NK-92 (cell line): ENCODE data around the gene ADGRA1.

Experiments used
- DNase-seq: peaks from one replicate; lab custom pipeline; 2025; ENCODE audit not compliant: unreplicated experiment; lab: John Stamatoyannopoulos, UW

Gene ADGRA1

DNA sequence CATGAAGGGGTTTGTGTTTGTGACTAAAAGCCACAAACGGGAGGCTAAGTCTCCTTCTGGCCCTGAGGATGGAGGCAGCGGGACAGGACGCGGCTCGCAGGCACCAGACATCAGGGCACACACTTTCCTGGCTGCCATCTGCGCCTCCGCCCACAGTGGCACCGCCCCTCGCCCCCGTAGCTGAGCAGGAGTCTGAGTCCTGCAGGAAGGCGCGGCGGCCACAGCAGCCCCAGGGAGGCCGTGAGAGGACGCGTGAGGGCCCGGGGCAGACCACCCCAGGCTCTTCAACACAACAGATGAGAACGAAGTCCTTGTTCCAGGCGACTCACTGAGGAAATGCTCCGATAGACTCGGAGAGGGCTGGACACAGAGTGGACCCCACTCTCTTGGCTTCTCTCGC lies 6.6 kb downstream of the ADGRA1 start:
- DNase-seq: no peak

DNA sequence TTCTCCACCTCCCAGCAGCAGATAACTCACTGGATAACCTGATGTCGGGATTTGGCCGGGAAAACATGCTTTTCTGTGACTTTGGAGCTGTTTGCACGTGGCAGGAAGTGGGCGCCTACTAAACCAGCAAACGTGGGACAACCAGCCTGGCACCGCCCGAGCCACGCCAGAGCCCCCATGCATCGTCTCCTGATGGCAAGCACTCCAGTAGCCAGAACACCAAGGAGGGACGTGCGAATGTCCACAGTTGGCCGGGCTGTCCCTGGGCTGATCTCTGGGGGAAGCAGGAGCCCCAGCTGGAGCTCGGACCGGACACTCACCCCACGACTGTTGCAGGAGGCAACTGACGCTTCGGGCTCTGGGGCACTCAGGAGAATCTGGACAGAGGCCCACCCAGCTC lies 7.1 kb downstream of the ADGRA1 start:
- DNase-seq: no peak

DNA sequence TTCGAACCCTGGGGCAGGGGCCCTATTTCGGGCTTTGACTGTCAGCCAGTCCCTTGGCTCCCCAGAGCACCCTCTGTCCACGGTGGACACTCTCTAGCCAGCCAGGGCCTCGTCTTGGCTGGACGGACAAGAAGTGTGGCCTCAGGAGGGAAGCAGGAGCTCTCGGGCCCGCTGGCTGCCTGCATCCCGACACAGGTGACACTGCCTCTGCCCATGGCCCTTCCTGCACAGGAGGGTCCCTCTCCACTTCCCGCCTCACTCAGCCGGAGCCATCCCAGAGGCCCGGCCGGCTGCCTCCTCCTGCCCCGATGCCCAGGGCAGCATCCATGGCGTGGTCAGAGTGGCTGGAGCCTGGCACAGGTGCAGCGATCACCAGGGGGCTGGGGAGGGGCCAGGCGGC lies 7.9 kb downstream of the ADGRA1 start:
- no peak for DNase-seq

DNA sequence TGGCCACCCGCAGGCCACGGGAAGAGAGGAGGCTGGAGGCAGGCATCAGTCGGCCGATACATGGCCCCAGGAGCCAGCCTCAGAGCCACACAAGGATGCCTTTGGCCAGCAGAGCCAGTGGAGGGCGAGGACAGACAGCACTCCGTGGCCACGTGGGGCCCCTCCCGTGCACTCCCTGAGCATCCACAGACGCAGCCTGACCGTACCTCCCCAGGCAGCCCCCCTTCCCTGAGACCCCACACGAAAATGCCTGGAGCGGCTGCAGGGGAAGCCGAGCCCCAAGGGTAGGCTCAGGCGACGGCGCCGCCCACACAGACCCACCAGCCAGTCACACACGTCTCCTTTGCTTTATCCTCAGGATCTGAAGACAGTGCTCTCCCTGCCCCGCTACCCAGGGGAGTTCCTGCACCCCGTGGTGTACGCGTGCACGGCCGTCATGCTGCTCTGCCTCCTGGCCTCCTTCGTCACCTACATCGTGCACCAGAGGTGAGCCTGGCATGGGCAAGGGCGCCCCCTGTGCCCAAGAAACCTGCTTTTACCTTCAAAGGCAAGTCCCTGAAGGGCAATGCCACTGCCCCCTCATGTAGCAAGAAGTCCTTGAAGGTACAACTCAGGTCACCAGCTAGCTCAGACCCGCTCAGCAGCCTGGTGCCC lies 9.0 kb downstream of the ADGRA1 start:
- no peak for DNase-seq

DNA sequence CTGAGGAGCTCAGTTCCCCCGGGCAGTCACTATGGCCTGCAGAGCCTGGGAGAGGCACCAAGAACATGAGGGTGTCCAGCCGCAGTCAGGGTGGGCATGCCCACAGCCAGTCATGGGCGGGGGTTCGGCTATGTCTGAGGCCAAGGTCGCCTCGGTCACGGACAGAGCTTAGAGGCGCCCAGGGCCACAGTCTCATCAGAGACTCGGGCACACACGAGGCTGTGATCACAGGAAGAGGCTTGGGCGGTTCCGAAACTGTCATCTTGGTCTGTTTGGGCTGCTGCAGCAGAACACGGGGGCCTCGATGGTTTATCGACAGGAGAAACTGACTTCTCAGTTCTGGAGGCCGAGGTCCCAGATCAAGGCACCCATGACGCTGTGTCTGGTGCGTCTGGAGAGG lies 9.7 kb downstream of the ADGRA1 start:
- no peak for DNase-seq

DNA sequence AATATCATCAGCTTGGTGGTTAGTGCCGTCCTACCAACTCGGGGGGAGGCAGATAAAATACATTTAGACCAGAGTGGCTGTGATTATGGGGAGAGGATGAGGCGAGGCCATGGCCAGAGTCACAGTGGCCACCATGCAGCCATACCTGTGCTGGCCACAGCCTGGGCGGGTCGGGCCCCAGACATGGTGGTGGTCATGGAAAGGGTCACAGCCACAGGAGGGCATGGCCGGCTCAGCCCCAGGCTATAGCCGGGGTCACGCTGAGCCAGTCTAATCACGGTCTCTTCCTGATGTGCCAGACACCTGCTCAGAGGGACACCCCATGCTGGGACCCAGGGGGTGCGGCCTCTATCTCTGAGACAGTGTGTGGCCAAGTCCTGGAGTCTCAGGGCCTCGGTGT lies 10.2 kb downstream of the ADGRA1 start:
- DNase-seq: no peak

DNA sequence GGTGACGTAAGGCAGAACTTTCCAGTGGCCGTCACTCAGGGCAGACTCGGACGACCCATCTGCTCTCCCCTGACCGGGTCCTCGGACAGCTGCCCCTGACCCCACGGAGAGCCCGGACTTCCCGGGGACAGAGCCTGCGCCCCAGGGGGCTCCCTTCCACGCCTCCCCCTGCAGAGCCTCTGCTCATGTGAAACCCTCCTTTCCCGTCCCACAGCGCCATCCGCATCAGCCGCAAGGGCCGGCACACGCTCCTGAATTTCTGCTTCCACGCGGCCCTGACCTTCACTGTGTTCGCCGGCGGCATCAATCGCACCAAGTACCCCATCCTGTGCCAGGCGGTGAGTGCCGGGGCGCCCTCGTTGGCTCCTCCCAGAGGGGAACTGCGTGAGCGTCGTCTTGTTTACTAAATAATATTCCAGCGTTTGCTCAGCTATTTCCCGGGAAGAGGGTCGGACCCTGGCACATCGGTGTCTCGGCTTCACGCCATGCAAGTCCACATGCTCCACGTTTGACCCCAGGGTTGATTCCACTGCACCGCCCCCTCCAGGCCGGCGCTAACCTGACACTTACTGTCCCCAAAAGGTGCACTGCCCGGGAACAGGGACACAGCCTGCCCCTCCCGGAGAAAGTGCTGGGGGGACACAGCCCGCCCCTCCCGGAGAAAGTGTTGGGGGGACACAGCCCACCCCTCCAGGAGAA lies 10.9 kb downstream of the ADGRA1 start:
- DNase-seq: no peak

DNA sequence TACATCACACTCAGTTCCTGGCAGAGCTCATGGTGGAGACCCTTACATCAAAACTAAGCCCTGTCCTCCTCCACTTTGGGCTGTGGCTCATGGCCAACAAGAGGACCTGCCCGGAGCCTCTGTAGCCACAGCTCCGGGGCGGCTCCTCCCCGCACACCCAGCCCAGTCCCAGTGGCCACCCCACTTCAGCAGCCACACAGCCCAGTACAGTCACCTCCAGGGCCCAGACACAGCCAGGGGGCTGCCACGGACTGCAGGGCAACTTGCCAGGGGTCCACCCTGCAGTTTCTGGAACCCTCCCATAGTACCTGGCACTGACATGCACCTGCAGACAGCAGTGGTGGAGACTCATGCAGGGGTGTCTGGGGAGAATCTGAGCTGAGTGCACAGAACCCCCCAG lies 11.8 kb downstream of the ADGRA1 start:
- DNase-seq: no peak

DNA sequence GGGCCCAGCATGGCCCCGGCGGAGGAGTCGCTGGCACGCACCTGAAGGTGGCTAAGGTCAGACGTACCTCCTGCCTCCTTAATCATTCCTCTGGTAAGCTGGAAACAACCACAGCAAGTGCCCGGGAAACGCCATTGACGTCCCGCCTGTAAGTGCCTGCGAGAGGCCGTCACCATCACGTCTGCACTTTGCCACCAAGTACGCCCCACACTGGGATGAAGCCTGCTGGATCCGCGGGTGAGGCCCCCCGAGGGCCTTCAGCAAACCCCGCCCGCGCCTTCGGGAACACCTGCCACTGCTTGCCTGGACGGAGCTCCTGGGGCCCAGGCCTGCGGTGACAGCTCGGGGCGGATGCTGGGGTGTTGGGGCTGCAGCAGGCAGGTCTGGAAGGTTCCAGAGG lies 12.5 kb downstream of the ADGRA1 start:
- no peak for DNase-seq

DNA sequence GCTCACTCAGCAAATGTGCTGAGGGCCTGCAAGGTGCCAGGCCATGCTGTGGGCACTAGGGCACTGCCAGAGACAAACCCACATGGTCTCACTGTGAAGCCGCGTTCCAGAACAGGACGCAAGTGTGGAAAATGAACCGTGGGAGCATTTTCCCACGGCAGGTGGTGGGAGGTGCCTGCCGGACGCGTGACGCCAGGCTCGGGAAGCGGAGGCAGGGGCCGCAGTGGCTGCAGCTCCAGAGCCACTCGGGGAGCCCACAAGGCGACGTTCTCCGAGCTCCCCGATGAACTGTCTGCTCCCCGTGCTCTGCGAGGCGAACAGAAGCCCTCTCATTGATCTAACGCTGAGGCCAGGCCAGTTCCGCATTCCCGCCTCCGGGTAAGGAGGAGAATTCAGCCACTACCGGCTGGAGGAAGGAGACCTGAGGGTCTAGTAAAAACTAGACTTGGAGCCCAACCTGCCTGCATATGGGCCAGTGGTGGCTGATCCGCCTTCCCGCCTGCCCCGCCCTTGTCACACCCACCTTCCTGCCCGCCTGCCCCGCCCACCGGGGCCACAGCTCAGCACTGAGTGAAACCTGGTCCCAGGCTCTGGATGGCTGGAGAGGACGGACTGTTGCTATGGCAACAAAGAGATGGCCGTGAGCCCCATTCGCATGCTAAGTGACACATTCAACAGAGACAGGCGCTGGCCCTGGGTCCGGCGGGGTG lies 13.1 kb downstream of the ADGRA1 start:
- no peak for DNase-seq

DNA sequence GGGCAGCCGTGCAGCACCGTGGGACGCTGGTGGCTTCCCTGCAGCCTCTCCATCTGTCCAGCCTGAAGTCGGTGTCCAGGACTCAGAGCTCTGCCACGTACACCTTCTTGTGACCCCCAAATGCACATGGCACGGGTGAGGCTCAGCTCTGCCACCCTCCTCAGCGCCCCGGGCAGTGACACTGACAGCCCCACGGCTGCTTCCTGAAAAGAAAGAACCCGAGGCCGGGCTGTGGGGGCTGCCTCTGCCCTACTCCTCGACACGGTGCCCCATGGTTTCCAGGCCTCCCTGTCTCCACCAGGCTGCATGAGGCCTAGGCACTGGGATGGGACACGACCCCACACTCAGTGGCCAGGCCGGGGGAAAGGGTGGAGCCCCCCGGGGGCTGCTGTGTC lies 13.7 kb downstream of the ADGRA1 start:
- no peak for DNase-seq

DNA sequence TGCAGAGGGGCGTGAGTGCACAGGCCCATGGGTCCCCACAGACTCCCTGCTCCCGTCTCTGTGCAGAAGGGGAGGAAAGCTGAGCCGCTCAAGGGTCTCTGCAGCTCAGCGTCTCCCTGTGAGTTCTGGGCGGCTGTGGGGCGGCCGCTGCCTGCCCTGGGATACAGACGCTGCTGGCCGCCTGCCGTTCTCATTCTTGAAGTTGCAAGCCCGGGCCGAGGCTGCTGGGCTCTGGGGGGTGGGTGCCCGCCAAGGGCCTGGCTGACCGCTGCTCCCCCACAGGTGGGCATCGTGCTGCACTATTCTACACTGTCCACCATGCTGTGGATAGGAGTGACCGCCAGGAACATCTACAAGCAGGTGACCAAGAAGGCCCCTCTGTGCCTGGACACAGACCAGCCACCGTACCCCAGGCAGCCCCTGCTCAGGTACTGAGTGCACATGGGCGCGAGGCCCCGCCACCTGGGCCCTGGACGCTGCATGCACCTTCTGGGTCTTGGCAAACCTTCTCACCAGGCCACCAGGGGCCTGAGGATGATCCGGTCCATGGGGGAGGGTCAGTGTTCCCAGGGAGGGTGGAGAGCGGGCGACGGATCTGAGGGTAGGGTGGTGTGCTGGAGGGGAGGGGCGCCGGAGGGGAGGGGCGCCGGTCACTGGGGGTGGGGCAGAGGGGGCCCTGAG lies 14.8 kb downstream of the ADGRA1 start:
- no peak for DNase-seq

DNA sequence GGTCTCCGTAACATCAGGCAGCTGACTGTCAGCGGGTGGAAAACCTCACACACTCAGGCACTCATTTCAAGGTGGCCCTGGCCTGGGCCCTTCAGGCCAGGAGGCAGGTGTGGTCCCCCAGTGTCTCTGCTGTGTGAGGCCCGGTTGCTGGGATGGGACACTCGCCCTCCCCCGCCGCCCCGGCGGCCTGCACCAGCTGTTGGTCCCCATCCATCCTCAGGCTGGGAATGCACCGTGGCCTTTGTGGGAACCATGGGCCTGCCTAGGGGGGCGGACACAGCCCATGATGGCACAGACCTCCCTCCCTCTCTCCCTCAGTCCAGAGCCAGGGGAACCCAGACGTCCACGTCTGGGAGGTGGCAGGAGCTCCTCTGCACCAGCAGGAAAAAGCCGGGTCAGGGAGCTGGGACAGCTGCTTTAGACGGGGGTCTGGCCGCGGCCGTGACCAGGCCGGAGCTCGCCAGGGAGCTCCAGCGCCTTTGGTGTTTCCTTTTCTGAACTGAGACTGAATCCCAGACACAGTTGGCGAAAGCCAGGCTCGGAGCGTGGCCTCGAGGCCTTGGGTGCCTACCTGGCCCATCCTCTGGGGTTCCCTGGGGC lies 15.7 kb downstream of the ADGRA1 start:
- DNase-seq: no peak

DNA sequence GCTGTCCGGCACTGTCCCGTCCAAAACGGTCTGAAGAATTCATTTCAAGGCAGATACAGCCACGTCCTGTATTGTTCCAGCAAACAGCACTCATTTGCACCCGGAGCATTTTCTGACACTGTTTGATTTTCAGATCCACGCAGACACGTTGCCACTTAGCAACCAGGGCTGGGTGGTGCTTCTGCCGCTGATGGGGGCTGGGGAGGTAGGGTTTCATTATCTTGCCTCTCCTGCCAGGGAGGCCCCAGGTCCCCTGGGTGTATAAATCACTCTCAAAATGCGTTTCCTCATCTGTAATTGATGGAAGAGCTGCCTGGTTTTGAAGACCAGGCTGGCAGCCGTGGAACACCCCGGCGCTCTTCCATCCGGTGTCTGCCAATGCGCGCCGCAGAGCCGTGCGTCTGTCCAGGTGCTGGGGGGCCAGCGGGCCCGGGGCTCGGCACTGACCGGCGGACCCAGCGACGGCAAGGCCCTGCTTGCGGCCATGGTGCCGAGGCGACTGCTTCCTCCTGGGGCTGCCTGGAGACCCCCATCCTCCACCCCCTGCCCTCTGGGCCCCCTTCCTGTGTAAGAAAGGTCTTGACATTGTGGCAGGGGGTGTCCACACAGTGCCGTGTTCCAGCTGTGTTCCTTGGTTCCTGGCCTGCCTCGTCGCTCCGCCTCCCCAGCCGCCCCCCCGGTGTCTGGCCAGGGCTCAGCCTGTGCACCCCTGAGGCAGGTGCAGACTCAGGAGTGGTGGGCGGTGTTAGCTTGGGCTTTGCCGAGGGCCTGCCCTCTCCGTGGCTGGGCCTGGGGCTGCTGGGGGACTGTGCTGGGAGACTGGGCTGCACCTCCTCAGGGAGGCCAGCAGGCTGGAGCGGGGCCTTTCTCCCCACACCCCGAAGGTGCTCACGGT lies 16.6 kb downstream of the ADGRA1 start:
- no peak for DNase-seq

DNA sequence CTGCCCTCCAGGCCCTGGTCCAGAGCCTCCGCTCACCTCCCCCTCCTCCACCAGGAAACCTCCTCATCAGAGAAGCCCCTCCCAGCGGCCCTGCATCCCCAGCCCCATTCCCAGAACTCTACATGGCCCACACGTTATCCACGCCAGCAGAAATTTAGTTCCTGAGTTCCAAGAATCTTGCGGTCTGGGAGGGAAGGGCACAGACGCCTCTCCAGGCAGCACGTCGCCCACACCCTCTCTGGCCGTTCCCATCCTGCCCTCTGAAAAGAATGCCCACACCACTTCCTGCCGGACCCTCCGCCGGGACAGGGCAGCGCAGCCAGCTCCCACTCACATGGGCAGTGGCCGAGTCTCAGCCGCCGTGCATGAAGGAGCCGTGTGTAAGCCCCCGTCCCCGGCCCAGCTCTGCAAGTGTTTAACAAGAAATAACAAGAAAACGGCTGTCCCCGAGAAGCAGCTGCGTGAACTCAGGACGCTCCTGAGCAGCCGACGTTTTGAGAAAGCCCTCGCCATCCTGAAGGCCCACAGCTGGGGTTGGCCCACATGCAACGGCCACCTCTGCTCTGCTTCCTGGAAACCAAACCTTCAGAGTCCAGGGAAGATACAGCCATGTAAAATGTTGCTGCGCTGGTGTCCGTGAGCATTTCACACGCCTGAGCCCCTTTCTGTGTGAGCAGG lies 17.4 kb downstream of the ADGRA1 start:
- DNase-seq: no peak

DNA sequence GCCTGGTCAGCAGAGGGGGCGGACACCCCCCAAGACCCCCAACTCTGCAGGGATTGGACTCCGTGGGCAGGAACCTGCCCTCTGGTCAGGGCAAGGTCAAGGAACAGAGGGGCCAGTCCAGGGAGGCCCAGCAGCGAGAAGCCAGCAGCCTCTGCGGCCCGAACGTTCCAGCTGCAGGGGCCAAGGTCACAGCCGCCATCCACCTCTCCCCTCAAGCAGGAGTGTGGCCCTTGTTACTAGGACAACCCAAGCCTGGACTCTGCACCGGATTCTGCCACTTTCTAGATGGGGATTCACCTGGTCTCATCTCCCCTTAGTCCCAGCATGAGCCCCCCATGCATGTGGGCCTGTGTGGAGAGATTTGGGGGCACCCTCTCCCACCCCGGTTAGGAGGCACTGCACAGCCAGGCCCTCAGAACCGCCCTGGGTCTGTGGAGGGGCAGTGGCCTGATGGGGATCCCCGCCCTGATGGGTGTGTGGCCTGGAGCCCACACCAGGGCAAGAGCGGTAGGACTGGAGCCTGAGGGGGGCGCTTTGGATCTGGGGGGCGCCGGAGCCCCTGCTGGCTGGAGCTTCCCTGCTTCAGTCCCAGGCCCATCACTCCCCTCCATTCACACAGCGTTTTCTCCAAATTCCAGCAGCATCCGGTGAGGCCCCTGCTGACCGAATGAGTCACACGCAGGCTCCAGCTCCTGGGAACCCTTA lies 18.1 kb downstream of the ADGRA1 start:
- DNase-seq: no peak

DNA sequence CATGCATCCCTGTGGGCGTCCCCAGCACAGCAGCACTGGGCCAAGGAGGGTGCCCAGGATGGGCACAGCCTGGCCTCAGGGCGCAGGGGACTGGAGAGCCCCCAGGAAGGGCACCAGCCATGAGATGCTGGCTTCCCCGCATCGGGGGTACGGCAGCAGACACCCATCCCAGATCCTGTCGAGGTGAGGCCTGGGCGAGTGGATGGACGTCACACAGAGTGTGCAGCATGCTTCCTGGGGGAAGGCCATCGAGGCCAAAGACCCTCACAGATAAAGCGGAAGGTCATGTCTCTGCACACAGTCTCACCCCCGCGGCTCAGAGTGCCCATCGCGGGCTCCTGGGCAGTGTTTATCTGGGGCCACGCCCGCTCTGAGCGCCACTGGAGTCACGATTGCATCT lies 18.8 kb downstream of the ADGRA1 start:
- DNase-seq: no peak

DNA sequence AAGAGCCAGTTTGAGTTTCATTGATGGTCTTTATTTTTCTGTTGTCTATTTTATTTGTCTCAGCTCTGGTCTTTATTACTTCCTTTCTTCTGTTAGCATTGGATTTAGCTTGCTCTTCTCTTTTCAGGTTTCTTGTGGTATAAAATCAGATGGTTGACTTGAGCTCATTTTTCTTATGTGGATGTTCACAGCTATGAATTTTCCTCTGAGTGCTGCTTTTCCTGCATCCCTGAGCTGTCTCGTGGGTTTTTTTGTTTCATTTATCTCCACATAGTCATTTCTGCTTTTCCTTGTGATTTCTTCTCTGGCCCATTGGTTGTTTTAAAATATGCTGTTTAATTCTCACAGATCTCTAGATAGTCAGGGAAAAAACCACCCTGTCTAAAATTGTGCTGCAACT lies 19.7 kb downstream of the ADGRA1 start:
- DNase-seq: no peak

DNA sequence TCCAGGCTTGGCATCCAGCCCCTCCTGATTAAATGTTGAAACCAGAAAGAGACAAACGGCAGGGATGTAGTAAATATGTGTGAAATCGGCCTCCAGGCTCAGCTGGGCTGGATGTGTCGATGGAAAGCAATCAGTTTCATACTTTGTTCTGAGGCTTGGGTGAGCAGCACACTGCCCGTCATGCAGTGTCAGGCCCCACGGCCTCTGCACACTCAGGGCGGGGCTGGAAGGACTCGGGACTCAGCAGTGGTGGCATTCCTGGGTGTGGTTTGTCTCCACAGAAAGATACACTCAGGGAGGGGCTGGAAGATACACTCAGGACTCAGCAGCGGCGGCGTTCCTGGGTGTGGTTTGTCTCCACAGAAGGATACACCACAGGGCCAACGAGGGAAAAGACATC lies 22.0 kb downstream of the ADGRA1 start:
- no peak for DNase-seq
